Right atrium auricular region (tissue), 2 donors: ENCODE measurements around the gene ATP11A. TPM values are rescaled to one million over a fixed set of nuclear protein-coding genes. Genes with fewer than 3 reads are reported as not detected.
"Not testable (repeated sequence)": the region's sequence is repeated elsewhere in the genome, so short reads cannot be mapped to it uniquely, and the experiment has no call there.

Source experiments
- DNase-seq: peaks from one replicate; pipeline ENCODE4 v3.0.0-alpha.2; 2019; ENCODE audit warnings: low spot score
- H3K27ac ChIP-seq, 2 donors: fragments of 200-600 bp; sonication (generic); 1 replicate in 1 of 2; 2 replicates in 1 of 2; pipeline ENCODE4 v1.5.1; 2016 to 2019
- H3K27me3 ChIP-seq, 2 donors: fragments of 200-600 bp; sonication (generic); one replicate each; pipeline versions ENCODE4 v1.5.1 to v1.6.0; 2017 to 2019
- H3K36me3 ChIP-seq: fragments of 200-600 bp; sonication (generic); one replicate; pipeline ENCODE4 v1.5.1; 2016
- H3K4me1 ChIP-seq, 2 donors: fragments of 200-600 bp; sonication (generic); one replicate each; pipeline versions ENCODE4 v1.5.1 to v1.6.0; 2017 to 2019
- H3K4me3 ChIP-seq, 2 donors: fragments of 200-600 bp; sonication (generic); 1 replicate in 1 of 2; 2 replicates in 1 of 2; pipeline ENCODE4 v1.5.1; 2017 to 2019; ENCODE audit warnings: mild to moderate bottlenecking in 1 of 2, moderate library complexity in 1 of 2
- H3K9me3 ChIP-seq, 2 donors: fragments of 200-600 bp; sonication (generic); one replicate each; pipeline ENCODE4 v1.5.1; 2019
- CTCF ChIP-seq, 2 donors: fragments of 200-600 bp; sonication (generic); IDR thresholded peaks; one replicate each; pipeline ENCODE4 v1.5.1; 2019; ENCODE audit warnings: antibody characterized with exemption in 2 of 2
- total RNA-seq, 2 donors: library from RNA; depleted of rRNA; stranded (reverse); fragments of >200 nt; gene quantifications; one replicate each; pipeline ENCODE4 v1.1.0, GENCODE V29; 2016

ATP11A gene
- total RNA-seq, 2 donors from 2014 or later, result 31.8 to 48.6 TPM

DNA sequence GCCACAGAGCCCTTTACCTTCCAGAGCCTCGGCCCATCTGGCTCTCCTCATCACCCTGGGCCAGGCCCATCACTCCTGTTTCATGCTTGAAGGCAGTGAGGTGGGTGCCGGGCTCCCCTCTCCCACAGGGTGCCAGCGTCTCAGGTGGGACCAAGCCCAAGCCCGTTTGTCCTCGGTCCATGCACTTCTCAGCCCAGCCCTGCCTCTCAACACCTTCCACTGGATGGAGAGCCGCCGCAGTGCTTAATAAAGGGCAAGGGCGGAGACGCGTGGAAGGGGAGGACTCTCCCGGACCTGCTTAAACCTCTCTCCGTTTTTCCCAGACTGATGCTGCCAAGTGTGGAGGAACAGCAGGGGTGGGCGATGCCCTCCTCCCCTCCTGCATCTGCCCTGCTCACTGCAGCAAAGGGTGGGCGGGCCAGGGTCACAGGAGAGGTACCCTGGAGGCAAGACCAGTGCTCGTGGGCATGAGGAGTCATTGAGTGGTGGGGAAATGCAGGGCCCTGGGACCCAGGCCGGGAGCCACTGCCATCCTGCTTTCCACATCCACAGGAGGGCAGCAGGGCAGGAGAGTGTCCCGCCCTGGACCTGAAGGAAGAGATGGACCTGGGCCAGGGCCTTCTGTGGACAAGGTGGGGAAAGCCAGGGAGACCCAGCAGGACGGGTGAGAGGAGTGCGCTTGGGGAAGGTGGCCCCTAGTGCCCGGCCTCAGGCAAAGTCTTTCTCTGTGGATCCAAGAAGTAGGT lies 9.7 kb upstream of the ATP11A start:
- H3K27ac ChIP-seq, result no peak overlapping the region
- H3K9me3 ChIP-seq, result no peaks in the 10 kb centered on the region
- no peaks in the 10 kb centered on the region for H3K27me3 ChIP-seq
- DNase-seq, result no peak
- no peak overlapping the region for H3K4me3 ChIP-seq
- no peaks in the 10 kb centered on the region for H3K36me3 ChIP-seq
- TF ChIP-seq CTCF (IDR thresholded peaks at IDR 0.05), result no peak
- H3K4me1 ChIP-seq, result no peaks in the 10 kb centered on the region

DNA sequence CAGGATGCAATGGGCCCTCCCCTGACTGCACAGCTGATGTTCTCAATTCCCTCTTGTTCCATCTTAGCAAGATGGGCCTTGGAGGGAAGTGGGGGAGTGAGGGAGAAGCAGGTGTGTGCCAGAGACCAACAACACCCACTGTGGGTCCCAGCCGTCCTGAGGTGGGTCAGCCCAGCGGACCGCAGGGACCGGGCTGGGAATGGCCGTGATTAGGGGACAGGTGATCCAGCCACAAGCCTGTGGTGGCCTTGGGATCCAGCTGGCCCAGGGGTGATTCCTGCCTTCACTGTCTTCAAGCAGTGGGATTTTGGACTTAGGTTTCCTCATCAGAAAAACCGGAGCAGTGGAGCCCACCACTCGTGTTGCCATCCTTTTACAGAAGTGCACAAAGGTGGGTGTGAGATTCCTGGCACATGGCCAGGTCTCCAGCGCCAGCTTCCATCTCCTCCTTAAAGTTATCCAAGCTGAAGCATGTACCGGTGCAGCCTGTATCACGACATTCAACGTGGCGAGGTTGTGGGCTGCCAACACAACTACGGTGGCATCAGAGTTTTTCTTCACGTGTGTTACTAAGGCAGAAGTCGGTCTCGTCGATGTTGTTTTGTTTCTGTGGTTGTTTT lies 9.0 kb upstream of the ATP11A start:
- TF ChIP-seq CTCF (IDR thresholded peaks at IDR 0.05), result no peak
- no peaks in the 10 kb centered on the region for H3K27me3 ChIP-seq
- no peaks in the 10 kb centered on the region for H3K4me1 ChIP-seq
- peak; percentile 18 for DNase-seq
- no peaks in the 10 kb centered on the region for H3K36me3 ChIP-seq
- no peaks in the 10 kb centered on the region for H3K9me3 ChIP-seq
- H3K27ac ChIP-seq, result no peak overlapping the region
- no peak overlapping the region for H3K4me3 ChIP-seq

GRCh38 chr13:112683581-112683980 lies 6.3 kb upstream of the ATP11A start:
- no peaks in the 10 kb centered on the region for H3K36me3 ChIP-seq
- no peak overlapping the region for H3K4me3 ChIP-seq
- DNase-seq, result peak; percentile 48
- no peak overlapping the region for H3K27ac ChIP-seq
- no peak for TF ChIP-seq CTCF (IDR thresholded peaks at IDR 0.05)
- no peaks in the 10 kb centered on the region for H3K9me3 ChIP-seq
- peaks cover 0 to 2% of the 10 kb centered on the region in 2 donors for H3K4me1 ChIP-seq
- no peaks in the 10 kb centered on the region for H3K27me3 ChIP-seq

- Histone ChIP-seq H3K4me1 (peaks cover 0 to 9% of the 10 kb centered on the region in 2 donors), H3K36me3 (no peaks in the 10 kb centered on the region), H3K9me3 (no peaks in the 10 kb centered on the region), H3K27me3 (no peaks in the 10 kb centered on the region), H3K27ac (no peak overlapping the region), H3K4me3 (no peak overlapping the region)
- no peak for TF ChIP-seq CTCF (IDR thresholded peaks at IDR 0.05)
- peak; percentile 47 for DNase-seq
Observed at GRCh38 chr13:112684071-112684845, 5.6 kb upstream of the ATP11A start.

DNA sequence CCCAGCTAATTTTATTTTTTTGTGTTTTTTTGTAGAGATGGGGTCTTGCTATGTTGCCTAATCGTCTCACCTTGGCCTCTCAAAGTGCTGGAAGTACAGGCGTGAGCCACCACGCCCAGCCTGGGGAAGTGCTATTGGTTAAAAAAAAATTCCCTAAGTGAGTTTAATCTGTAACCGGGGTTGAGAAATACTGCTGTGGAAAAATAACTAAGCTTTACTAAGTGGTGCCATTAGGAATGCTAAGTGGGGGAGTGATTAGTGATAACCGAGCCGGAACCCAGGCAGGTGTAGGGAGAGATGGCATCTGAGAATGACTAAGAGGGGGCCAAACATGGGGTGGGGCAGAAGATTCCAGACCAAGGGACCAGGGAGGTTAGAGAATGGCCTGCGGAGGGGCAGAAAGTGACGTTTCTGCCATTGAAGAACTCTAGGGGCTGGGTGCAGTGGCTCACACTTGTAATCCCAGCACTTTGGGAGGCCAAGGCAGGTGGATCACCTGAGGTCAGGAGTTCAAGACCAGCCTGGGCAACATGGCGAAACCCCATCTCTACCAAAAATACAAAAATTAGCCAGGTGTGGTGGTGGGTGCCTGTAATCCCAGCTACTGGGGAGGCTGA lies 4.5 kb upstream of the ATP11A start:
- H3K9me3 ChIP-seq, H3K27ac ChIP-seq, H3K36me3 ChIP-seq, H3K4me3 ChIP-seq, H3K4me1 ChIP-seq, H3K27me3 ChIP-seq: not testable (repeated sequence)
- peak; percentile 18 for DNase-seq

- H3K4me1 ChIP-seq, result peaks cover 0 to 9% of the 10 kb centered on the region in 2 donors
- no peaks in the 10 kb centered on the region for H3K9me3 ChIP-seq
- peak; percentile 34 for DNase-seq
- no peaks in the 10 kb centered on the region for H3K27me3 ChIP-seq
- H3K4me3 ChIP-seq, result no peak overlapping the region
- no peak for TF ChIP-seq CTCF (IDR thresholded peaks at IDR 0.05)
- no peaks in the 10 kb centered on the region for H3K36me3 ChIP-seq
- no peak overlapping the region for H3K27ac ChIP-seq
Observed at GRCh38 chr13:112685896-112686295, 3.9 kb upstream of the ATP11A start.
